ENCODE measurements around the gene CCDC61. TPM values are rescaled to one million over a fixed set of nuclear protein-coding genes. Genes with fewer than 3 reads are reported as not detected.

The CCDC61 gene
- total RNA-seq, 3 donors from 2014 or later (not counting 1 experiment from before 2014, with no cell fraction given) = 10.6 to 16.9 (median 14.6) TPM

GRCh38 chr19:45975306-45976070 lies 19.8 kb upstream of the CCDC61 start:
- H3K27ac Mint-ChIP-seq = no peak overlapping the region
- no peak overlapping the region for H3K27ac ChIP-seq (ENCODE audit: low read length)
- peaks cover 3% of the 10 kb centered on the region for H3K9me3 ChIP-seq (ENCODE audit: control insufficient read depth, insufficient read depth, low read length)
- H3K4me3 Mint-ChIP-seq = no peak overlapping the region
- TF ChIP-seq CTCF (IDR thresholded peaks at IDR 0.05) = no peak
- no peaks in the 10 kb centered on the region for H3K9me3 Mint-ChIP-seq
- H3K36me3 ChIP-seq (ENCODE audit: control insufficient read depth, insufficient read depth, low read length) = no peaks in the 10 kb centered on the region
- 90% methylated on average over 6 of the region's 11 CpGs for WGBS (ENCODE audit: insufficient coverage)
- intact Hi-C loops (cut with micrococcal nuclease) = no loop called here
- peaks cover 8 to 17% of the 10 kb centered on the region in 2 donors for H3K4me1 Mint-ChIP-seq
- ATAC-seq = no peak
- no peaks in the 10 kb centered on the region for H3K36me3 Mint-ChIP-seq
- no peak for DNase-seq
- H3K4me3 ChIP-seq (ENCODE audit: low read length) = no peak overlapping the region
- peaks cover 38% of the 10 kb centered on the region for H3K27me3 ChIP-seq (ENCODE audit: control insufficient read depth, insufficient read depth, low read length)
- peaks cover 25% of the 10 kb centered on the region for H3K4me1 ChIP-seq (ENCODE audit: control insufficient read depth, insufficient read depth, low read length)
- peaks cover 45 to 50% of the 10 kb centered on the region in 2 donors for H3K27me3 Mint-ChIP-seq (ENCODE audit: low read depth in 2 of 2)

- H3K9me3 Mint-ChIP-seq = no peaks in the 10 kb centered on the region
- Histone ChIP-seq H3K36me3 (ENCODE audit: control insufficient read depth, insufficient read depth, low read length) (no peaks in the 10 kb centered on the region), H3K27me3 (ENCODE audit: control insufficient read depth, insufficient read depth, low read length) (peaks cover 32% of the 10 kb centered on the region), H3K4me3 (ENCODE audit: low read length) (no peak overlapping the region), H3K4me1 (ENCODE audit: control insufficient read depth, insufficient read depth, low read length) (peaks cover 23% of the 10 kb centered on the region), H3K9me3 (ENCODE audit: control insufficient read depth, insufficient read depth, low read length) (peaks cover 3% of the 10 kb centered on the region), H3K27ac (ENCODE audit: low read length) (no peak overlapping the region)
- H3K27ac Mint-ChIP-seq = no peak overlapping the region
- intact Hi-C loops (cut with micrococcal nuclease) = no loop called here
- no peak overlapping the region for H3K4me3 Mint-ChIP-seq
- peaks cover 8 to 14% of the 10 kb centered on the region in 2 donors for H3K4me1 Mint-ChIP-seq
- DNase-seq (no peak), ATAC-seq (no peak)
- no peak for TF ChIP-seq CTCF (IDR thresholded peaks at IDR 0.05)
- H3K36me3 Mint-ChIP-seq = no peaks in the 10 kb centered on the region
- WGBS (ENCODE audit: insufficient coverage) = 52% methylated on average over 14 of the region's 14 CpGs
- H3K27me3 Mint-ChIP-seq (ENCODE audit: low read depth in 2 of 2) = peaks cover 45 to 47% of the 10 kb centered on the region in 2 donors
Observed at GRCh38 chr19:45976178-45976577, 19.1 kb upstream of the CCDC61 start.

GRCh38 chr19:45978156-45978555 lies 17.1 kb upstream of the CCDC61 start:
- Histone ChIP-seq H3K9me3 (ENCODE audit: control insufficient read depth, insufficient read depth, low read length) (no peaks in the 10 kb centered on the region), H3K4me1 (ENCODE audit: control insufficient read depth, insufficient read depth, low read length) (peaks cover 7% of the 10 kb centered on the region), H3K4me3 (ENCODE audit: low read length) (no peak overlapping the region), H3K27me3 (ENCODE audit: control insufficient read depth, insufficient read depth, low read length) (peaks cover 16% of the 10 kb centered on the region), H3K27ac (ENCODE audit: low read length) (no peak overlapping the region), H3K36me3 (ENCODE audit: control insufficient read depth, insufficient read depth, low read length) (no peaks in the 10 kb centered on the region)
- Mint-ChIP-seq H3K4me1 (no peaks in the 10 kb centered on the region), H3K27ac (no peak overlapping the region), H3K27me3 (ENCODE audit: low read depth in 2 of 2) (peaks cover 31 to 37% of the 10 kb centered on the region in 2 donors), H3K9me3 (no peaks in the 10 kb centered on the region), H3K4me3 (no peak overlapping the region), H3K36me3 (no peaks in the 10 kb centered on the region)
- no peak for DNase-seq
- no peak for TF ChIP-seq CTCF (IDR thresholded peaks at IDR 0.05)
- 75% methylated on average over 7 of the region's 7 CpGs for WGBS (ENCODE audit: insufficient coverage)
- intact Hi-C loops (cut with micrococcal nuclease) = no loop called here
- no peak for ATAC-seq

DNA sequence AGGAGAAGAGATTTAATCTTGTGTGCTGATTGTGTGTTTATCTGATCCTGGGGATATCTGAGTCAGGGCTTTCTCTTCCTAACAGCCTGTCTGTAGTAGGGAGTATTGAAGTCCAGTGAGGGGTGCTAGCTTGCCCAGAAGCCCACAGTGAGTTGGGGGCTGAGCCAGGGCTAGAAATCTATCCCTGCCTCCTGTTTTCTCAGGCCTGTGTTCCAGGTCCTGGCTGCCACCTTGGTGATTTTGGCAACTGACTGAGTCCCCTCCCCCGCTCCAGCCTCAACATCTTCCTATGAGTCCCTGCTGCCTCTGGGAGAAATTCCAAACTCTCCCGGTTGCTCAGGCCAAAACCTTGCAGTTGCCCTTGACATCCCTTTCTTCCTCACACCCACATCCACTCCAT lies 13.9 kb upstream of the CCDC61 start:
- ATAC-seq (no peak), DNase-seq (no peak)
- H3K36me3 Mint-ChIP-seq = no peaks in the 10 kb centered on the region
- Histone ChIP-seq H3K4me3 (ENCODE audit: low read length) (no peak overlapping the region), H3K4me1 (ENCODE audit: control insufficient read depth, insufficient read depth, low read length) (no peaks in the 10 kb centered on the region), H3K27ac (ENCODE audit: low read length) (no peak overlapping the region), H3K36me3 (ENCODE audit: control insufficient read depth, insufficient read depth, low read length) (no peaks in the 10 kb centered on the region), H3K9me3 (ENCODE audit: control insufficient read depth, insufficient read depth, low read length) (no peaks in the 10 kb centered on the region), H3K27me3 (ENCODE audit: control insufficient read depth, insufficient read depth, low read length) (peaks cover 2% of the 10 kb centered on the region)
- no peak overlapping the region for H3K27ac Mint-ChIP-seq
- no peak for TF ChIP-seq CTCF (IDR thresholded peaks at IDR 0.05)
- no peaks in the 10 kb centered on the region for H3K4me1 Mint-ChIP-seq
- intact Hi-C loops (cut with micrococcal nuclease) = no loop called here
- WGBS (ENCODE audit: insufficient coverage) = 61% methylated on average over 2 of the region's 2 CpGs
- no peak overlapping the region for H3K4me3 Mint-ChIP-seq
- no peaks in the 10 kb centered on the region for H3K9me3 Mint-ChIP-seq
- peaks cover 19 to 20% of the 10 kb centered on the region in 2 donors for H3K27me3 Mint-ChIP-seq (ENCODE audit: low read depth in 2 of 2)

Measured in natural killer cell (primary cell).